Vagina (tissue), 2 donors: ENCODE measurements around the gene SLC66A1.

ENCODE experiments used
- CTCF ChIP-seq, 3 experiments: fragments of 450-650 bp in 2 of 3; fragments of 200-600 bp in 1 of 3; sonication (generic) in 1 of 3; IDR thresholded peaks; one replicate each; pipeline ENCODE4 v1.5.1; 2017 to 2019; ENCODE audit warnings: antibody characterized with exemption in 3 of 3, mild to moderate bottlenecking in 2 of 3, moderate library complexity in 2 of 3
- POLR2AphosphoS5 ChIP-seq, 2 donors: sonication (generic); formaldehyde crosslinking; IDR thresholded peaks; one replicate each; pipeline ENCODE4 v1.9.0; 2017; ENCODE audit warnings: antibody characterized with exemption in 2 of 2, mild to moderate bottlenecking in 2 of 2, low read depth in 1 of 2; ENCODE audit not compliant: insufficient read depth in 1 of 2

GRCh38 chr1:19370453-19371170 lies 58.5 kb downstream of the SLC66A1 start:
- TF ChIP-seq POLR2AphosphoS5 (IDR thresholded peaks at IDR 0.05; ENCODE audit: insufficient read depth in 1 of 2, low read depth in 1 of 2), result no peak
- TF ChIP-seq CTCF (IDR thresholded peaks at IDR 0.05), result no peak
